GM13977 (cell line): ENCODE measurements around the gene ERH.

Source experiments
- DNase-seq: peaks from one replicate; pipeline ENCODE4 v3.0.0; 2012; ENCODE audit warnings: low spot score
- CTCF ChIP-seq: IDR thresholded peaks from 2 replicates; pipeline ENCODE4 v1.5.1; 2012; ENCODE audit warnings: mild to moderate bottlenecking, control low read depth; ENCODE audit not compliant: insufficient read depth; ENCODE audit errors: extremely low read depth, missing control alignments
- in situ Hi-C: fragments of 300-500 bp; cut with MboI; formaldehyde crosslinking; loops from one replicate; pipeline ENCODE4 v1.12.0; 2022; ENCODE audit warnings: low sequenced_read_pairs, low pct_unique_long_range_greater_than_20kb, mixed read lengths, inconsistent platforms; ENCODE audit not compliant: unreplicated experiment

The ERH gene

GRCh38 chr14:69349091-69349777 lies 48.9 kb downstream of the ERH start:
- no peak for TF ChIP-seq CTCF
- in situ Hi-C loops = no loop called here
- DNase-seq = no peak

- no peak for DNase-seq
- in situ Hi-C loops = no loop called here
Observed at GRCh38 chr14:69346710-69347109, 51.4 kb downstream of the ERH start.

GRCh38 chr14:69345402-69345801 lies 52.7 kb downstream of the ERH start:
- DNase-seq = no peak
- no peak for TF ChIP-seq CTCF
- in situ Hi-C loops = no loop called here

More at GRCh38 chr14:69346710-69347109, 51.4 kb downstream of the ERH start:
- peak; percentile 58 for TF ChIP-seq CTCF

- in situ Hi-C loops = no loop called here
- no peak for TF ChIP-seq CTCF
- DNase-seq = no peak
Observed at GRCh38 chr14:69344171-69344570, 53.9 kb downstream of the ERH start.

- no peak for DNase-seq
- TF ChIP-seq CTCF = no peak
- in situ Hi-C loops = no loop called here
Observed at GRCh38 chr14:69342928-69343525, 55.1 kb downstream of the ERH start.

GRCh38 chr14:69339426-69339825 lies 58.7 kb downstream of the ERH start:
- DNase-seq = no peak
- no peak for TF ChIP-seq CTCF
- in situ Hi-C loops = no loop called here
